BE2C (cell line): ENCODE results near the gene POU6F2.
"Not testable (repeated sequence)": the region's sequence is repeated elsewhere in the genome, so short reads cannot be mapped to it uniquely, and the experiment has no call there.

Experiments used
- DNase-seq: peaks from one replicate; pipeline ENCODE4 v3.0.0-alpha.2; 2020
- H3K27me3 ChIP-seq: fragments of 250-450 bp; sonication (Bioruptor Pico); 2 replicates; pipeline ENCODE4 v1.5.1; 2020; ENCODE audit warnings: mild to moderate bottlenecking
- H3K36me3 ChIP-seq: fragments of 250-450 bp; sonication (Bioruptor Pico); 2 replicates; pipeline ENCODE4 v1.5.1; 2020; ENCODE audit warnings: mild to moderate bottlenecking
- H3K4me1 ChIP-seq: fragments of 250-450 bp; sonication (Bioruptor Pico); 2 replicates; pipeline ENCODE4 v1.5.1; 2020
- H3K4me3 ChIP-seq: 2 replicates; pipeline ENCODE4 v1.5.1; 2011; ENCODE audit warnings: low read depth, low read length
- H3K9me3 ChIP-seq: fragments of 250-450 bp; sonication (Bioruptor Pico); 2 replicates; pipeline ENCODE4 v1.5.1; 2020
- CTCF ChIP-seq: IDR thresholded peaks from 2 replicates; pipeline ENCODE4 v1.5.1; 2012; ENCODE audit warnings: mild to moderate bottlenecking, low read depth, low read length

POU6F2 gene

DNA sequence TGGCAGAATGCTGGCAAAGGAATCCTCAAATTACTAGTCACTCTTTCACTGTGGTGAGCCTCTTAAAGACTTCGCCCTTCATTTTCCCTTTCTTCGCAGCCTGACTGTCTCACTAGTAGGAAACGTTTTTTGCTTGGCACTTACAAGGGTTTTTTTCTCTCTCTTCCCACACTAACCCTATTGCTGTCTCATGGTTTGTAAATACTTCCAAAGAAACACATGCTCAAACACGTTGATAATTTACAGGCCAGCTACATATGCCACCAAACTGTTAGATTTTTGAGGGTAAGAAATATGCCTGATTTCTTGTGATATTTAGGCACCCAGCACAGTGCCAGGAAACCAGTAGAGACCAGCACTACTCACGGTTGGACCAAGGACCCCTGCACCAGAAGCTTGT, 340.2 kb downstream of the POU6F2 start:
- H3K27me3 ChIP-seq: peaks cover 25% of the 10 kb centered on the region
- H3K4me1 ChIP-seq: no peaks in the 10 kb centered on the region
- no peak for TF ChIP-seq CTCF
- H3K4me3 ChIP-seq: no peak overlapping the region
- no peaks in the 10 kb centered on the region for H3K9me3 ChIP-seq
- DNase-seq: no peak
- no peaks in the 10 kb centered on the region for H3K36me3 ChIP-seq

GRCh38 chr7:39321245-39321644, 343.5 kb downstream of the POU6F2 start:
- H3K36me3 ChIP-seq: no peaks in the 10 kb centered on the region
- no peak overlapping the region for H3K4me3 ChIP-seq
- TF ChIP-seq CTCF: no peak
- no peaks in the 10 kb centered on the region for H3K4me1 ChIP-seq
- peaks cover 4% of the 10 kb centered on the region; the same call in 1 of the 2 replicates for H3K27me3 ChIP-seq
- H3K9me3 ChIP-seq: no peaks in the 10 kb centered on the region
- DNase-seq: no peak

GRCh38 chr7:39321909-39322498, 344.3 kb downstream of the POU6F2 start:
- no peak for TF ChIP-seq CTCF
- no peak for DNase-seq
- peaks cover 4% of the 10 kb centered on the region; the same call in 1 of the 2 replicates for H3K27me3 ChIP-seq
- no peaks in the 10 kb centered on the region for H3K36me3 ChIP-seq
- H3K4me1 ChIP-seq: no peaks in the 10 kb centered on the region
- H3K4me3 ChIP-seq: no peak overlapping the region
- H3K9me3 ChIP-seq: no peaks in the 10 kb centered on the region

- Histone ChIP-seq H3K4me3 (no peak overlapping the region), H3K4me1 (no peaks in the 10 kb centered on the region), H3K36me3 (no peaks in the 10 kb centered on the region), H3K27me3 (peaks cover 4% of the 10 kb centered on the region; the same call in 1 of the 2 replicates), H3K9me3 (no peaks in the 10 kb centered on the region)
- no peak for TF ChIP-seq CTCF
- no peak for DNase-seq
Observed at GRCh38 chr7:39324139-39324760, 346.5 kb downstream of the POU6F2 start.

DNA sequence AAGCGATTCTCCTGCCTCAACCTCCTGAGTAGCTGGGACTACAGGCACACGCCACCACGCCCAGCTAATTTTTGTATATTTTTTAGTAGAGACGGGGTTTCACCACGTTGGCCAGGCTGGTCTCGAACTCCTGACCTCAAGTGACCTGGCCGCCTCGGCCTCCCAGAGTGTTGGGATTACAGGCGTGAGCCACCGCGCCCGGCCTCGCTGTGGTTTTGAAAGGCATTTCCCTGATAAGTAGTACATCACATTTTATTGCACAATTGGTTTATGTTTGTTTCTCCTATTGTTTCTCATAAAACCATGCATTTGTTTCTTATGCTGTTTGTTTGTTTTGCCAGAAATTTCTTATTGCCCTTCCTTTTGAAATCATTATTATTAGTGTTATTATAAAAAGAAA, 353.9 kb downstream of the POU6F2 start:
- H3K9me3 ChIP-seq, DNase-seq, H3K4me1 ChIP-seq, H3K27me3 ChIP-seq, H3K36me3 ChIP-seq, H3K4me3 ChIP-seq: not testable (repeated sequence)

DNA sequence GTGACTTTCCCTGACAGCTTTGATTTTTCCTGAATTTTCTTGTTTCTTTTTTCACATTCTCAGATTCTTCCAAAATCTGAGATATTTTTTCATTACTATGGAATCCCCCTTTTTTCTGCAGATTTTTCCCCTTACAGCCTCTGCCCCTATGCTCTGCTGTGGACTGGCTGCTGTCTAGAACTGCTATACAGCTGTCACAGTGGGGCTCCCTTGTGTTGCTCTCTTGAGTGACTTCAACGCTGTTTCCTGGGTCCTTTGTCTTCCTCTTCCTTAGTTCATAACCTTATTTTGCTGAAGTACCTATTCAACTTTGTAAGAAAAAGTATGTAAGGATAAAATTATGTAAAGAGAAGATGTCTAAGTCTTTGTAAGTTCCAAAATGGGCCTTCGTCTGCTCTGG, 354.4 kb downstream of the POU6F2 start:
- DNase-seq: no peak
- TF ChIP-seq CTCF: no peak
- Histone ChIP-seq H3K27me3 (no peaks in the 10 kb centered on the region; the same call in 1 of the 2 replicates), H3K9me3 (no peaks in the 10 kb centered on the region), H3K36me3 (no peaks in the 10 kb centered on the region), H3K4me3 (no peak overlapping the region), H3K4me1 (no peaks in the 10 kb centered on the region)

DNA sequence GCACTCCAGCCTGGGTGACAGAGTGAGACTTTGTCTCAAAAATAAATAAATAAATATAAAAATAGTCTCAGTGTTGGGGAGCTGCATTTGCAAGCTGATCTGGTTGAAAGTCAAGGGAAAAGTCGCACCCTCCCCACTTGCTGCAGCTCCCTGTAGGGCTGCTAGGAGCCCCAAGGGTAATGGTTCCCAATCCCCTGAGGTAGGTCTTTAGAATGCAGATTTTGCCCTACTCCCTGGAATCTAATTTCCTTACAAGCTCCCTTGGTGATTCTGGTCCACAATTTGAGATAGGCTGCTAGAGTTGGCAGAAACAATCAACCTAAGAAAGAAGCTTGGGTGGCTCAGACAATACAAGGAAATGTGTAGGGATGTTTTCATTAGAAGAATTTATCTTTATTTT, 356.0 kb downstream of the POU6F2 start:
- no peak overlapping the region for H3K4me3 ChIP-seq
- H3K27me3 ChIP-seq: peaks cover 5% of the 10 kb centered on the region
- H3K9me3 ChIP-seq: no peaks in the 10 kb centered on the region
- no peak for DNase-seq
- TF ChIP-seq CTCF: no peak
- H3K36me3 ChIP-seq: no peaks in the 10 kb centered on the region
- no peaks in the 10 kb centered on the region for H3K4me1 ChIP-seq
